ENCODE measurements around the gene SRSF1.

Gene SRSF1

GRCh38 chr17:57999010-57999495 lies 8.0 kb downstream of the SRSF1 start:
- TF ChIP-seq CTCF (IDR thresholded peaks at IDR 0.05; ENCODE audit: low read depth, low read length): no peak

GRCh38 chr17:57997085-57997809 lies 9.8 kb downstream of the SRSF1 start:
- no peak for DNase-seq (ENCODE audit: low read depth, low spot score)
- no peak overlapping the region for H3K4me3 ChIP-seq (ENCODE audit: low read depth, low read length)
- no peak for TF ChIP-seq CTCF (IDR thresholded peaks at IDR 0.05; ENCODE audit: low read depth, low read length)
- in situ Hi-C loops (cut with HindIII; ENCODE audit: low sequenced_read_pairs): no loop called here

More at GRCh38 chr17:57999010-57999495, 8.0 kb downstream of the SRSF1 start:
- in situ Hi-C loops (cut with HindIII; ENCODE audit: low sequenced_read_pairs): no loop called here
- no peak for DNase-seq (ENCODE audit: low read depth, low spot score)
- no peak overlapping the region for H3K4me3 ChIP-seq (ENCODE audit: low read depth, low read length)

DNA sequence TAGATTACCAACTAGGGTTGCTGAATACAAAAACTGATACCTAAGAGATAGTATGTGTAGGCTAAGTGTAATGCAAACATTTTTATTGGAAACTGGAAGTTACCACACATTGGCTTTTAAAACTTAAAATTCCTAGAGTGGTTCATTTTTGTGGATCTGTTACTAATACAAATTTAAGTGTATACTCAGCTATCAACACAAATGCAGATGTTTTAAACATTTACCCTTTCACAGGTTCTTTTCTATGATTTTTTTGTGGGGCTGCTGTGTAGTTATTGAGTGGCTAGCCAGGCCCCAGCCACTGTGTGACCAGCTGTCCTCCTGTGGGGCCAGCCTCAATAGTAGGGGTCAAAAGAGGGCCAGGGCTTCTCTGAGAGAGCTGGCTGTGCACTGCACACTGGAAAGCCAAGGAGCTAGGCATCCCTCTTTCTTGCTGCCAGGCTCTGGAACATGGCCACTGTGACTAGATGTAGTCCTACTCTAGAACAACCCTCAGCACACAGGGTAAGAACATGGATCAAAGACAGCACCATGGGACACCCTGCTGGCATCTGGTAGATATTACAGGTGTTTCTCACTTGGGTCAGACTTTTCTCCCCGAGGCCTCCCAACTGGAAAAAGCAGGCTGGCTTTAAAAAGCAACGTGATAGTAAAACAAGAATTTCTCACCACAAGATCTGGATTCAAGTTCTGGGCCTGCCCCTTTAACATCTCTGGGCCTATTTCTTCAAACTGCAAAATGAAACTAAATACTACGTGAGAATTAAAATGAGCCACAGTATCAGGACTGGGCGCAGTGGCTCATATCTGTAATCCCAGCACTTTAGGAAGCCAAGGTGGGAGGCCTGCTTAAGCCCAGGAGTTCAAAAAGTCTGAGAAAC lies 11.7 kb downstream of the SRSF1 start:
- peak; percentile 63 for TF ChIP-seq CTCF (IDR thresholded peaks at IDR 0.05; ENCODE audit: low read depth, low read length)
- in situ Hi-C loops (cut with HindIII; ENCODE audit: low sequenced_read_pairs): no loop called here
- H3K4me3 ChIP-seq (ENCODE audit: low read depth, low read length): no peak overlapping the region
- DNase-seq (ENCODE audit: low read depth, low spot score): peak; percentile 82

- DNase-seq (ENCODE audit: low read depth, low spot score): no peak
- TF ChIP-seq CTCF (IDR thresholded peaks at IDR 0.05; ENCODE audit: low read depth, low read length): no peak
- H3K4me3 ChIP-seq (ENCODE audit: low read depth, low read length): no peak overlapping the region
- in situ Hi-C loops (cut with HindIII; ENCODE audit: low sequenced_read_pairs): no loop called here
Observed at GRCh38 chr17:57994436-57994835, 12.6 kb downstream of the SRSF1 start.

- TF ChIP-seq CTCF (IDR thresholded peaks at IDR 0.05; ENCODE audit: low read depth, low read length): no peak
- in situ Hi-C loops (cut with HindIII; ENCODE audit: low sequenced_read_pairs): no loop called here
- no peak overlapping the region for H3K4me3 ChIP-seq (ENCODE audit: low read depth, low read length)
- DNase-seq (ENCODE audit: low read depth, low spot score): no peak
Observed at GRCh38 chr17:57993471-57994365, 13.3 kb downstream of the SRSF1 start.

DNA sequence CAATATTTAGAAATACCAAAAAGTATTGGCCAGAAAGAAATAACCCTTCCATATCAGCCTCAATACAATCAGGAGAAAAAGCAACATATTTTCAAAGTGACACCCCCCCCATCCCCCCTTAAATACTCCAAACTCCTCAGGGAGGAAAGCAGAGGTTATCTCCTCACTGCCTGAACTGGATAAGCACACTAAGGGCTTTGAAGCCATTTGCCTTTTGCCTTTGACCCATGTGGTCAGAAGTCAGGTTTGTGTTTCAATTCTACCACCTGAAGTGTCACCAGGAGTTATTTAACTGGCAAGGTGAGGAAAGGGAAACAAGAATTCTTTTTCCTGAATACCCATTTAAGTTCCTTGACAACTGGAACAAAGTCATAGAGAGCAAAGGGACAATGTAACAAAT lies 15.5 kb downstream of the SRSF1 start:
- in situ Hi-C loops (cut with HindIII; ENCODE audit: low sequenced_read_pairs): no loop called here
- H3K4me3 ChIP-seq (ENCODE audit: low read depth, low read length): no peak overlapping the region
- no peak for DNase-seq (ENCODE audit: low read depth, low spot score)
- TF ChIP-seq CTCF (IDR thresholded peaks at IDR 0.05; ENCODE audit: low read depth, low read length): no peak
